H9 (cell line): ENCODE results near the gene DUSP1. TPM values are rescaled to one million over a fixed set of nuclear protein-coding genes. Genes with fewer than 3 reads are reported as not detected.

Experiments
- DNase-seq: peaks from one replicate; pipeline ENCODE4 v3.0.0-alpha.2; 2017
- H2AFZ ChIP-seq: one replicate; pipeline ENCODE4 v1.6.1; 2013; ENCODE audit warnings: mild to moderate bottlenecking, low read length, control low read depth, moderate library complexity
- H2AK5ac ChIP-seq: 2 replicates; pipeline ENCODE4 v1.6.1; 2013; ENCODE audit warnings: low read length, control low read depth, mixed read lengths; ENCODE audit not compliant: insufficient read length
- H2BK120ac ChIP-seq: one replicate; pipeline ENCODE4 v1.6.1; 2013; ENCODE audit warnings: low read depth, mild to moderate bottlenecking, low read length, control low read depth, inconsistent platforms; ENCODE audit not compliant: poor library complexity, severe bottlenecking
- H2BK12ac ChIP-seq: 2 replicates; pipeline ENCODE4 v1.6.1; 2013; ENCODE audit warnings: low read length, control low read depth, mixed read lengths, low read depth; ENCODE audit not compliant: insufficient read length
- H2BK15ac ChIP-seq: 2 replicates; pipeline ENCODE4 v1.6.1; 2013; ENCODE audit warnings: low read depth, low read length, control low read depth
- H2BK20ac ChIP-seq: one replicate; pipeline ENCODE4 v1.6.1; 2013; ENCODE audit warnings: low read depth, mild to moderate bottlenecking, low read length, control low read depth, inconsistent platforms; ENCODE audit not compliant: poor library complexity, severe bottlenecking
- H2BK5ac ChIP-seq: 2 replicates; pipeline ENCODE4 v1.6.1; 2013; ENCODE audit warnings: low read length, control low read depth, mixed read lengths; ENCODE audit not compliant: insufficient read length
- H3K14ac ChIP-seq: 2 replicates; pipeline ENCODE4 v1.6.1; 2013; ENCODE audit warnings: low read length, control low read depth; ENCODE audit not compliant: insufficient read depth
- H3K18ac ChIP-seq: 2 replicates; pipeline ENCODE4 v1.6.1; 2013; ENCODE audit warnings: low read depth, mild to moderate bottlenecking, mixed read lengths, low read length, control low read depth; ENCODE audit not compliant: insufficient read length
- H3K23ac ChIP-seq: 2 replicates; pipeline ENCODE4 v1.6.1; 2013; ENCODE audit warnings: low read length, control low read depth, mixed read lengths, low read depth; ENCODE audit not compliant: insufficient read length
- H3K23me2 ChIP-seq: 2 replicates; pipeline ENCODE4 v1.6.1; 2013; ENCODE audit warnings: low read depth, mild to moderate bottlenecking, mixed read lengths, low read length, control low read depth; ENCODE audit not compliant: insufficient read length, poor library complexity, severe bottlenecking
- H3K27ac ChIP-seq: 2 replicates; pipeline ENCODE4 v1.5.1; 2013; ENCODE audit warnings: low read length, control low read depth, mixed read lengths, low read depth; ENCODE audit not compliant: insufficient read length
- H3K27me3 ChIP-seq: 2 replicates; pipeline ENCODE4 v1.6.1; 2013; ENCODE audit warnings: low read length, control low read depth, inconsistent platforms; ENCODE audit not compliant: insufficient read depth
- H3K4ac ChIP-seq: 2 replicates; pipeline ENCODE4 v1.6.1; 2013; ENCODE audit warnings: low read depth, mild to moderate bottlenecking, control low read depth, inconsistent platforms, low read length, moderate library complexity
- H3K4me1 ChIP-seq: 2 replicates; pipeline ENCODE4 v1.6.1; 2013; ENCODE audit warnings: low read length, control low read depth, inconsistent platforms; ENCODE audit not compliant: insufficient read depth
- H3K4me2 ChIP-seq: 2 replicates; pipeline ENCODE4 v1.6.1; 2013; ENCODE audit warnings: low read length, control low read depth, mixed read lengths; ENCODE audit not compliant: insufficient read length, insufficient read depth
- H3K56ac ChIP-seq: 2 replicates; pipeline ENCODE4 v1.6.1; 2013; ENCODE audit warnings: low read depth, mild to moderate bottlenecking, mixed read lengths, low read length, control low read depth; ENCODE audit not compliant: insufficient read length
- H3K79me1 ChIP-seq: 2 replicates; pipeline ENCODE4 v1.6.1; 2013; ENCODE audit warnings: low read depth, mild to moderate bottlenecking, moderate library complexity, low read length, control low read depth, inconsistent platforms; ENCODE audit not compliant: insufficient read depth, poor library complexity, severe bottlenecking
- H3K79me2 ChIP-seq: 2 replicates; pipeline ENCODE4 v1.6.1; 2013; ENCODE audit warnings: low read length, control low read depth, inconsistent platforms; ENCODE audit not compliant: insufficient read depth
- H3K9ac ChIP-seq: 2 replicates; pipeline ENCODE4 v1.6.1; 2013; ENCODE audit warnings: low read length, control low read depth, mixed read lengths; ENCODE audit not compliant: insufficient read length; ENCODE audit errors: extremely low read depth
- H3K9me3 ChIP-seq: one replicate; pipeline ENCODE4 v1.6.1; 2013; ENCODE audit warnings: low read depth, low read length, inconsistent platforms; ENCODE audit not compliant: control insufficient read depth
- H3T11ph ChIP-seq: one replicate; pipeline ENCODE4 v1.6.1; 2013; ENCODE audit warnings: mild to moderate bottlenecking, low read length, control low read depth, inconsistent platforms
- H4K20me1 ChIP-seq: one replicate; pipeline ENCODE4 v1.6.1; 2013; ENCODE audit not compliant: control insufficient read depth, insufficient read length, insufficient read depth
- H4K5ac ChIP-seq: 2 replicates; pipeline ENCODE4 v1.6.1; 2013; ENCODE audit warnings: low read depth, mild to moderate bottlenecking, mixed read lengths, low read length, control low read depth; ENCODE audit not compliant: insufficient read length
- H4K8ac ChIP-seq: replicated peaks from 2 replicates; pipeline ENCODE4 v1.6.1; 2013; ENCODE audit warnings: low read length, control low read depth, mixed read lengths, low read depth; ENCODE audit not compliant: insufficient read length
- H4K91ac ChIP-seq: 2 replicates; pipeline ENCODE4 v1.6.1; 2013; ENCODE audit warnings: low read depth, mild to moderate bottlenecking, moderate library complexity, mixed read lengths, low read length, control low read depth; ENCODE audit not compliant: insufficient read length
- H3K27ac Mint-ChIP-seq, 3 experiments: 2 replicates in 2 of 3; 3 replicates in 1 of 3; pipeline ENCODE4 v1.8.0; 2020 to 2021; ENCODE audit warnings: mixed read lengths in 3 of 3, mild to moderate bottlenecking in 1 of 3, moderate library complexity in 1 of 3
- H3K27me3 Mint-ChIP-seq: 2 replicates; pipeline ENCODE4 v1.8.0; 2021; ENCODE audit warnings: low read depth, mild to moderate bottlenecking, moderate library complexity, mixed read lengths
- H3K36me3 Mint-ChIP-seq, 3 experiments: 2 replicates in 2 of 3; 3 replicates in 1 of 3; pipeline ENCODE4 v1.8.0; 2020 to 2021; ENCODE audit warnings: low read depth in 3 of 3, mixed read lengths in 3 of 3; ENCODE audit not compliant: insufficient read depth in 1 of 3
- H3K4me1 Mint-ChIP-seq, 2 experiments: 2 replicates each; pipeline ENCODE4 v1.8.0; 2020; ENCODE audit warnings: mixed read lengths in 2 of 2
- H3K4me3 Mint-ChIP-seq, 2 experiments: 2 replicates in 1 of 2; 3 replicates in 1 of 2; pipeline ENCODE4 v1.8.0; 2020 to 2021; ENCODE audit warnings: mild to moderate bottlenecking in 2 of 2, mixed read lengths in 2 of 2, moderate library complexity in 1 of 2
- H3K9me3 Mint-ChIP-seq, 2 experiments: 2 replicates in 1 of 2; 3 replicates in 1 of 2; pipeline ENCODE4 v1.8.0; 2020; ENCODE audit warnings: mild to moderate bottlenecking in 2 of 2, mixed read lengths in 2 of 2, moderate library complexity in 1 of 2
- CTCF ChIP-seq: fragments of 200-600 bp; sonication (generic); conservative IDR thresholded peaks from 3 replicates; pipeline ENCODE4 v1.8.0; 2021; ENCODE audit warnings: antibody characterized with exemption, mild to moderate bottlenecking
- WGBS: extraction: QIAGEN DNeasy Blood & Tissue Kit; methylation state at CpG from one replicate; pipeline ENCODE4 v1.1.7; 2013; ENCODE audit warnings: missing lambda C conversion rate, low lambda C conversion rate, mixed read lengths; ENCODE audit not compliant: insufficient read length; ENCODE audit errors: extremely low coverage; 5-methylcytosine and 5-hydroxymethylcytosine counted together
- total RNA-seq: library from RNA; stranded (reverse); gene quantifications from 2 replicates; pipeline ENCODE4 v1.2.1, GENCODE V29; 2021

The DUSP1 gene
- total RNA-seq, 1 experiment from 2014 or later: 10.9 TPM

- Histone ChIP-seq H3K79me1 (no peaks in the 10 kb centered on the region), H2BK5ac (no peak overlapping the region), H3K4me1 (peaks cover 7% of the 10 kb centered on the region), H3K4me2 (no peak overlapping the region), H3K9ac (no peak overlapping the region), H2BK12ac (no peak overlapping the region), H2BK20ac (no peak overlapping the region), H4K5ac (no peak overlapping the region), H3K79me2 (no peaks in the 10 kb centered on the region), H4K8ac (no peak overlapping the region), H4K91ac (no peak overlapping the region), H3K56ac (no peak overlapping the region), H4K20me1 (no peaks in the 10 kb centered on the region), H3K23ac (no peak overlapping the region), H3K18ac (no peak overlapping the region), H3K14ac (no peak overlapping the region), H2AFZ (no peak overlapping the region), H3K9me3 (no peaks in the 10 kb centered on the region), H3K23me2 (no peaks in the 10 kb centered on the region), H3K4ac (no peak overlapping the region), H2AK5ac (no peak overlapping the region), H2BK15ac (no peak overlapping the region), H3T11ph (no peak overlapping the region), H3K27ac (no peak overlapping the region), H3K27me3 (no peaks in the 10 kb centered on the region), H2BK120ac (no peak overlapping the region)
- Mint-ChIP-seq H3K4me1 (peaks cover 3 to 7% of the 10 kb centered on the region in 2 experiments), H3K4me3 (no peak overlapping the region), H3K27me3 (peaks cover 10% of the 10 kb centered on the region), H3K27ac (no peak overlapping the region), H3K36me3 (no peaks in the 10 kb centered on the region), H3K9me3 (no peaks in the 10 kb centered on the region)
- TF ChIP-seq CTCF: no peak
- DNase-seq: no peak
- WGBS: no CpG with 5 or more reads among the region's 14 CpGs
These were observed 27.6 kb upstream of the DUSP1 start for GRCh38 chr5:172798422-172799215.
